ENCODE results near the gene SNRNP27. TPM values are rescaled to one million over a fixed set of nuclear protein-coding genes. Genes with fewer than 3 reads are reported as not detected.
"Not testable (repeated sequence)": the region's sequence is repeated elsewhere in the genome, so short reads cannot be mapped to it uniquely, and the experiment has no call there.

SNRNP27 gene
- total RNA-seq, 1 donor from 2014 or later: 34.8 TPM

DNA sequence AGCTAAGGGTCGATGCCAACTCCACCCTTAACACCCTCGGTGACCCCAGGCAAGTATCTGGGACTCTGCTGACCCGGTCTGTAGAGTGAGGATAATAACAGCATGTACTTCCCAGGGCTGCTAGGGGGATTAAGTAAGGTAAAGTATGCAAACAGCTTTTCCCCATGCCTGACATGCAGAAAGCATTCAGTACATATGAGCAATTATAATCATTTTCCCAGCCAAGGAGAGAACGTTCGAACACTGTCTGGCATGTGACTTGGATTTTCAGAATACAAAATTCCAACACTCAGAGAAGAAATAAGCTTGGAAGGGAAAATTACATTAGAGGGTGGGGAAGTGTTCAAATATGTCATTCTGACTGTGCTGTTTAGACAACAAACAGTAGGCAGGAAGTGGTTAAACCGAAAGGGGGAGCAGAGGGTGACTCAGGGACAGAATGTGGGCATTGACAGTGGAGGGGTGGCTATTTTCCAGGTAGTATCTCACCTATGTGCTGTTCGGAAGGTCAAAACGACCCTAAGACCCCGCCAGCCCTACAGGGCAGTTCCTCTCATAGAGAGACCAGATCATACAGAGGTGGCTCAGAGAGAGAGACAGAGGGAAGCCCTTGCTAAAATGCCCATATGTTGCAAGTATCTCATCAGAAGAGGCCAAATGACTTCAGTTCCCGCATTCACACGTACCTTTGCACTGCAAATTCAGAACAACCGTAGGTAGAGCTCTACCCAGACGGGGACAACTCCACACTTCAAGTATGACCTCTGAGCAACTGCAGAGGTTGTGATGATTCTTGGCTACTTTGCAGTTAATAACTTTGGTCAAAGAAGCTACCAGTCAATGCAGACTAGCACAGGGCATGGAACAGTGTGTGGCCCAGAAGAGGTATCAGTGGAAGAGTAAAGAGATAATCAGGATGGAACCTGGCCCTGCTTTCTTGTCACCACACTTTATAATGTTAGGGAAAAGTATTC lies 52.9 kb downstream of the SNRNP27 start:
- DNase-seq (ENCODE audit: low spot score): no peak

DNA sequence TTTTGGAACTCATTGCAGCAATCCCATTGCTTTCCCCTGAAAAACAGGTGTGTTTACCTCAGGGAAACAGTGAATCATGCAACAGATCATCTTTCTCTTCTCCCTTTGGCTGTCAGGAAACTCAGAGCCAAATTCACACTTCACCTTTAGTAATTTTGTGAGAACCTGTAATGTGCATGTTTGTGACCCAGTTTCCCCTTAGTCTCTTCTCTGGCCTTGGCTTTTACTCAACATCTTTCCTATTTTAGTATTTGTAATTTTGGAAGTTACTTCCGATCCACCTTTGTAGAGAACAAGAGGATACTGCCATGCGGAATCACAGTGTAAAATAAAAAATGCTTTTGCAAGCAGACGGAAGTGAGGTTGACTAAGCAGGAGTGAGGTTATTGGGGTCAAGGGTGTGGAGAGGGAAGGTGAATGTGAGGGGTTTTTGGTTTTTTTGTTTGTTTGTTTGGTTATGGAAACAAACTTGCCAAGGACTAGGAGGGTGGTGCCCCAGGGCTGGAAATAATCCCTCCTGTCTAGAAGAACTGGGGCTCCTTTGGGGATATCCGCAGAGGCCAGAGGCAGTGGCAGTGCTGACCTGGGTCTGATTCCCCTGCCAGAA lies 53.7 kb downstream of the SNRNP27 start:
- DNase-seq (ENCODE audit: low spot score): no peak

DNA sequence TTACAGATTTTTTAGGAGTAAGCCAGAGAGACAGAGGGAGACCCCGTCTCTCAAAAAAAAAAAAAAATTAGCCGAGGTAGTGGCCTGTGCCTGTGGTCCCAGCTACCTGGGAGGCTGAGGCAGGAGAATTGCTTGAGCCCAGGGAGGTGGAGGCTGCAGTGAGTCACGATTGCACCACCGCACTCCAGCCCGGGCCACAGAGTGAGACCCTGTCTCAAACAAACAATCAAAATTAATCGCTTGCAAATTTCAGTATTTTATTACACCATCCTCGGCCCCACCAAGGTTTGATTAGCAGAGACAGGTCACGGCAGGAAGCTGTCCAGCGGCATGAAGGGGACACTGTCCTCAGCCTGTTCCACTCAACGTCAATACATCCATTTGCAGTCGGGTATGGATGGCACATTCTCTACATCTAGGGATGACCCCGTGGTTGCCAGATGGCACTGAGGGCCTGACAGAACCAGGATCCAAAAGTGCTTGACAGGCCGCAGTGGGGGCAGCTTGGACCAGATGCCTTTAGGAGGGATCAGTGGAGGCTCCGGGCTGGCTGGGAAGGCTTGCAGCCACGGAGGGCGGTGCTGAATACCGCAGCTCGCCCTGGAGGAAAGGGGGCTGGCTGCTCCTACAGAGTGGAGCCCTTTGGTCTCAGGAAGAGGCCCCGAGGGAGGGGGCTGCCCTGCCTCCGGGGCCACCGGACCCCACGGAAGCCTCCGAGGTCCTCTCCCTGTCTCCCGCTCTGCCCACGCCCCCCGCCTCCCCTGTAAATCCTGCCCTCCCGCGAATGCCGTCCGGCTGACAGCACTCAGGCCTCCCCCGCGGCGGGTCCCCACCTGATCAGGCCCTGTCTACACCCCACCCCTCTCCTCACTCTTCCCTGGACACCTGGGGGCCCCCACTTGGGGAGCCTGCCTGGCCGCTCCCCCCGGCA lies 54.5 kb downstream of the SNRNP27 start:
- no peak for DNase-seq (ENCODE audit: low spot score)

DNA sequence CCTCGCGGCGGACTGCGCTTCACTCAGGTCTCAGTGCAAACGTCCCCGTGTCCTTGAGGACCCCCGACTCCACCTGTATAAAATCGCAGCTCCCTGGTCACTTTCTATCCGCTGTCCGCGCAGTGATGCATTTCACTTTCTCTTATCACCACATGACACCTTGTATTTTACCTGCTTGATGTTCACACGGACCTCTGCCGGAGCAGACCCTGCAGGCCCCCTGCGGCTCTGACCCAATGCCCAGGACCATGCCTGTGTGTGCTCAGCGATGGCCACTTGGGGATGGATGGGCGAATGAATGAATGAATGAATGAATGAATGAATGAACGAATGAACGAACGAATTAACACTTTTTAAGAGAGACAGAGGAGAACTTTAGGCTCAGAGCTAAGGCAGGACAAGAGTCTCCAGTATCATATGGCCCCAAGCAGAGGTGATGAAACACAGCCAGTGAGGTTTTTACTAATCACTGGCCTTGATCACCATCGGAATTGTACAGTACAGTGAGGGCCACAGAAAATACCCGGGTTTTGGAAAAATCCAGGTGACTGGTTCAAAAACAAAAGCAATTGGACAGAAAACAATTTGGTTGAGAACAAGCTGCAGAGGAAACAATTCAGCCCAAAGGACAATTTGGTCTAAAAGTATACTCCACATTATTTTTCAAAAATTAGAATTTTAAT lies 55.3 kb downstream of the SNRNP27 start:
- DNase-seq (ENCODE audit: low spot score): no peak

DNA sequence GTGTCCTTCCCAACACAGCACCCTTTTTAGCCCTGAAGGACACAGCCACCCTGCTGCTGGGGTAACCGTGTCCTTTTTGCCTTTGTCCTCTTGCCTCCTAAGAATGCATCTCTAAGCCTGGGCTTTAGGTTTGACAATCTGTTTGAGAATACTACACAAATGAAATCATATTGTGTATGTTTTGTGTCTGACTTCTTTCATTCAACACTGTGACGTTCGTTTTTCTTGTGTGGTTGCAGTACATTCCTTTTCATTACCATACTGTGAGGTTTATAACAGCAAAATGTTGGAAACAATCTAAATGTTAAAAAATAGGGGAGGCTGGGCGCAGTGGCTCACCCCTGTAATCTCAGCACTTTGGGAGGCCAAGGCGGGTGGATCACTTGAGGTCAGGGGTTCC lies 56.5 kb downstream of the SNRNP27 start:
- no peak for DNase-seq (ENCODE audit: low spot score)

DNA sequence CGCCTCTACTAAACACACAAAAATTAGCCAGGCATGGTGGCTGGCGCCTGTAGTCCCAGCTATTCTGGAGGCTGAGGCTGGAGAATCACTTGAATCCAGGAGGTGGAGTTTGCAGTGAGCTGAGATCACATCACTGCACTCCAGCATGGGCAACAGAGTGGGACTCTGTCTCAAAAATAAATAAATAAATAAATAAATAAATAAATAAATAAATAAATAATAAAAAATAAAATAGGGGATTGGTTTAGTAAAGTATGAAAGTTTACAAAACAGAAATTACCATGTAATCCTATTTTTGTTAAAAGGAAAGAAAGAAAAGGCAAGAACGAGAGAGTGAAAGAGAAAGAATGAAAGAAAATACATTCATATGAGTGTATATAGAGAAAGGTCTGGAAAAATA lies 56.9 kb downstream of the SNRNP27 start:
- DNase-seq (ENCODE audit: low spot score): not testable (repeated sequence)

DNA sequence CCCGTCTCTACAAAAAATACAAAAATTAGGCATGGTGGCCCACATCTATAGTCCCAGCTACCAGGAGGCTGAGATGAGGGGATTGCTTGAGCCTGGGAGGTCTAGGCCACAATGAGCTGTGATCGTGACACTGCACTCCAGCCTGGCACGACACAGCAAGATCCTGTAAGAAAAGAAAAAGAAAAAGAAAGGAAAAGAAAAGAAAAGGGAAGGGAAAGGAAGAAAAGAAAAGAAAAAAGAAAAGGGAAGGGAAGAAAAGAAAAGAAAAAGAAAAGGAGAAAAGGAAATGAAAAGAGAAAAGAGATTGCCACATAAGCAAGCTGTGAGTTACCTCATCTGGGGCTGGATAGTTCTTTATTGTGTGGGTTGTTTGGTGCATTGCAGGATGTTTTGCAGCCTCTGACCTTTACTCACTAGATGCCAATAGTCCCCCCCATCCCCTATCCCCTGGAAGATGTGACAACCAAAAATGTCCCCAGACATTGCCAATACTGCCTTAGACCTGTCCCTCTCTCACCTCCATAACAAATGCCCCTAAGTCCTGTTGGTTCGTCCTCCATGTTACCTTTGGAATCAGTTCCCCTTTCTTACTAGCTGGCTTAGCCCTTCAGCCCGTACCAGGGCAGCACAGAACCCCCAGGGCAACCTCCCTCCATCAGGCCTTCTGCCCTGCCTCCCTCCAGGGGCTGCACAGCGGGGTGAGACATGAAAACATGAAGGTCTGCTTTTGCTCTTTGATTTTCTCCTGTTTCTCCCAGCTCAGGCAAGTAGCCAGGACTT lies 58.8 kb downstream of the SNRNP27 start:
- DNase-seq (ENCODE audit: low spot score): no peak

DNA sequence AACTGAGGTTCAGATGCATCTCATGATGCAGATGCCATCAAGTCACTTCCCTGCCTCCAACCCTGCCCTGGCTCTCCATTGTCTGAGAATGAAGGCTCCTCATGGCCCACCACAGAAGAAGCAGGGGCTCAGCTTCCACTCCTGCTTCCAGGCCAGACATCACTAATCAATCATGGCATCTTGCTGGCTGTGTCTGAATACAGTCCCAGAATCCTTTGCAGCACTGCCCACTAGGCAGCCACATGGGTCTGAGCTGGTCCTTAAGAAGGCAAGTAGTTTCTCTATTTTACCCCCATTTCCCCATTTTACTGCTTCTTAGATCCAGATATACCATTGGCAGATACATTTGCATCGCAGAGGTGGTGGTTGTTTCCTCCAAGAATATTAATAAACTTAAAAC lies 60.3 kb downstream of the SNRNP27 start:
- DNase-seq (ENCODE audit: low spot score): no peak

Other genes with a start within 250 kb of the SNRNP27 start
- 169 TPM for gene ANXA4, start 151.8 kb upstream of the SNRNP27 start, total RNA-seq
- 18.5 TPM for gene GMCL1, start 64.3 kb upstream of the SNRNP27 start, total RNA-seq
- gene MXD1, start 21.2 kb downstream of the SNRNP27 start, total RNA-seq: 11.8 TPM
- gene ASPRV1, start 67.7 kb downstream of the SNRNP27 start, total RNA-seq: 1.7 TPM
- gene PCBP1, start 193.5 kb downstream of the SNRNP27 start, total RNA-seq: 284 TPM

Measured in ureter (tissue), 1 donor.